GM19099 (cell line): ENCODE measurements around the gene CLCN4.

Experiments
- POLR2A ChIP-seq: IDR thresholded peaks from 3 replicates; pipeline ENCODE4 v1.6.1; 2011; ENCODE audit warnings: low read depth; ENCODE audit not compliant: insufficient read length; ENCODE audit errors: extremely low read depth

CLCN4 gene

DNA sequence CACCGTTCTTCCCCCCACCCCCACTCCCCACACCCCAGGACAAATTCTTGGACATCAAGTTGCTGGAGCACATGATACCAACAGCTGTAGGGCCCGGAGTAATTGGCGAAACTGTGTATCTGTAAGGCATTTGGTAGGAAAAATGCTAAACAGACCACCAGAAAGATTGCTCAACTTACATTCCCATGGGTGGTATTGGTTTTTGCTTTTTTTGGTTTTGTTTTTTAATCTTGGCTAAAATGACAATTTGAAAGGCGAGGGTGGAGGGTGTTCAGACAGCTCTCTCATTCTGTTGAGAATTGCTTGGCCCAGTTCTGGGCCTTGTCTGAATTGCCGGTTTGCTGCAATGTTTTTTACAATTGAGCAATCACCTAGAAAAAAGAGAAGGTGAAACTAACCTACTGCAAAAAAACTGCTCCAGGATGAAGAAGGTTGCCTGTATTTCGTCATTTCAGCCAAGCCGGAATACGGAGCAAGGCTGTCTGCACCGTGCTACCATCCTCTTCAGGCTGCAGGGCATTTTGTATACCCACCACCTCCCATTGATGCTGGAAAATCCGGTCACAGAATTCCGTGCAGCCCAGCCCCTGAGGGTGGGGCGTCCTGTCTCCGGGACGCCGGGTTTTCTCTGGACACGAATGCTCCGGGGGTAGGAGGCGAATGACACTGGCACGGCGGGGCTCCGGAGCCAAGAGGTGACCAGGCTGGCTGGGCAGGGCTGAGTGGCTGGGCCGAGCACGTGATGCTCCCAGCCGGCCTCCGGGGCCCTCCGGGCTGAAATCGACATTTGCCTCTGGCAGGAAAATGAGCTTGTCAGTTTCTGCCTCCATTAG is at the start of gene CLCN4:
CLCN4 (plus strand) TSS at position 777 of the 833 bp plus-strand sequence. CDS start 28,058 bp downstream, outside the sequence.
- no peak for TF ChIP-seq POLR2A

GRCh38 chrX:10107483-10107882 is 49.3 kb upstream of the CLCN4 start:
- no peak for TF ChIP-seq POLR2A

- no peak for TF ChIP-seq POLR2A
Measured at GRCh38 chrX:10108288-10108687, 48.5 kb upstream of the CLCN4 start.

GRCh38 chrX:10109695-10110094 is 47.1 kb upstream of the CLCN4 start:
- TF ChIP-seq POLR2A: no peak

- no peak for TF ChIP-seq POLR2A
Measured at GRCh38 chrX:10110316-10110935, 46.3 kb upstream of the CLCN4 start.

DNA sequence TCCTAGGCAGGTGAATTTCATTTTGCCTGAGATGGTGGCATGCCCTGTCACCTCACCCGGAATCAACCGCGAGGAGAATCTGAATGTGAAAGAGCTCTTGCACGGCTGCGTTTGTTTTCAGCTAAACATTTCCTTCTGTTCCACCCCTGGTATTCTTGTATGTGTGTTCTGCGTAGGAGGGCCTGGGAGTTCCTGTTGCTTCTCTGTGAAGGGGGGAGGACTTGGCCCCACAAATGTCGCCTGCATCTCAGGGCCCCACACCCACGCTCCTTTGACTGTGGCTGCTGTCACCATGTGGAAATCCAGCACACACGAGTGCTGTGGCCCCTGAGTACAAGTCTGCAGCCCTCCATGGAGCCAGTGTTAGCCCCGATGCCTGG is 45.8 kb upstream of the CLCN4 start:
- no peak for TF ChIP-seq POLR2A

DNA sequence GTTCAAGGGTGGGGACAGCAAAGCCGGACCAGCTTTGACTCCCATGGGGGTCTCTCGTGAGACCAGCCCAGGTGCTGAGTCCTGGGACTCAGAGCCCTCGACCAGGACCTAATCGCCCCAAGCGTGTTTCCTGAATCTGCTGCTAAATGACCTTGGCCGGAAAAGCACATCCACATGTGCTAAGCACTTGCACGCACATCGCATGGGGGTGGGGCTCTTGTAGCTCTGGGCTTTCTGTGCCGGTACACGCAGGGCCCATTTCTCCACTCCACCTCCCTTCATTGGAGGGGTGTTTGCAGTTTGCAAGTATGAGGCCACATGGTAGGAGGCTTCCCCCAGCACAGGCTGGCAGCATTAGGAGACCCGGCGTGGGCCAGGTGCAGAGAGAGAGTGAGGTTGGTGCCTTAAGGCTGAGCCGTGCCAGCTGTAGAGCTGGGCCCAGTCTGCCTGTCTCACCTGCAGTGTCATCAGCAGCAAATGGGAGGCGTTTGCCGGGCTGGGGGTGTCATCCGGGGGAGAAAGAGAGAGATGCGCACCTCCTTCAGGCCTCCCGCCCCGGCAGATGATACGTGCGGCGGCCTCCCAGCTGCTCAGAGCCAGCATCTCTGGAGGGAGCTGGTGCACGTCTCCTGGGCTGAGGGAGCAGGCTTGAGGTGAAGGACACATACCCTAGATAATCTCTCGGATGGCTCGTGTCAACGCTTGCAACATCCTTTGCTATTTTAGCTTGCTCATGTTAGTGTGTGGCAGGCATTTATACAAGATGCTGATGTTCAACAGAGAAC is 45.2 kb upstream of the CLCN4 start:
- no peak for TF ChIP-seq POLR2A

- no peak for TF ChIP-seq POLR2A
Measured at GRCh38 chrX:10112510-10112909, 44.3 kb upstream of the CLCN4 start.

DNA sequence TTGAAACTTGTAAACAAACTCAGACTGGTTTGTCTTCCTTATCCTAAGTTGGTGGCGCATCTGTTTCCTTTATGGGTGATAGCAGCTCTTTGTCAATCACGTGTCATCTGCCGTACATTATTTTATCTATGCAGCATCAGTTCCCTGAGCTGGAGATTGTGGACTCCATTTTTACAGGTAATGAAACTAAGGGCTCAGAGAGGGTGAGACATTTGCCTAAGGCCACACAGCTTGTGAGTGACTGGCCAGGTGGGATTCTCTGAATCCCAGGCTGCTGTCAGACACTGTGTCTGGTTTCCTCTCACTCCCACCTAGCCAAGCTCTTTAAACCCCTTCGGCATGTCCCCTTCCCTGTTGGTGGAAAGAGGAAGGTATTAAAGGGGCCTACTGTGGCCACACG is 41.7 kb upstream of the CLCN4 start:
- TF ChIP-seq POLR2A: no peak

DNA sequence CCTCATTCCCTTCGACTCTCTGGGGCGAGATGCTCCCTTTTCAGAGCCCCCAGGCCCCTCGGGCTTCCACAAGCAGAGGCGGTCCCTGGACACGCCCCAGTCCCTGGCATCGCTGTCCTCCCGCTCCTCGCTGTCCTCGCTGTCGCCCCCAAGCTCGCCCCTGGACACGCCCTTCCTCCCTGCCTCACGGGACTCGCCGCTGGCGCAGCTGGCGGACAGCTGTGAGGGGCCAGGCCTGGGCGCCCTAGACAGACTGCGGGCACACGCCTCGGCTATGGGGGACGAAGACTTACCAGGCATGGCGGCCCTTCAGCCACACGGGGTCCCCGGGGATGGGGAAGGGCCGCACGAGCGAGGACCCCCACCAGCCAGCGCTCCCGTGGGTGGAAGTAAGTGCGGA is 39.5 kb upstream of the CLCN4 start:
- no peak for TF ChIP-seq POLR2A

DNA sequence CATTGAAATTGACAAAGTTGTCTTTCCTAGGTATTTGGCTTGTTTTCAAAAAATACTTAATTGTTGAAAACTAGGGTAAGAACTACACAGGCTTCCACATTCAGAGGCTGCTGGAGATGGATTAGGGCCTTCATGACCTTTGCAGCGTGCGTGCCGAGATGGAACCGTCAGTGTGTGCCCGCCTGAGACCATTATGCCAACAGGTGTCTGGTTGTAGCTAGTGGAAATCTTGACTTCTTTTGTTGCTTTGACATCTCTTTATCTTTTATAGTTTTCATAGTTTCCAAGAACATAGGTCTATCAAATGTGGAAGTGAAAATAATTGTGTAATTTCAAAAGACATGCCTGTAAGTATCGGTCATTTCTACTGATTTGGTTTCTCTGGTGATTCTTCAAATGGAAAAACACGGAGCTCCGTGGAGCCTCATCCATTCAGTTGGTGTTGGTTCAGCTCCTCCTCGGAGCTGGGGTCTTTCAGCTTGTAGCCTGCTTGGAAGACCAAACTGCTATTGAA is 38.9 kb upstream of the CLCN4 start:
- no peak for TF ChIP-seq POLR2A

GRCh38 chrX:10118530-10118929 is 38.2 kb upstream of the CLCN4 start:
- TF ChIP-seq POLR2A: no peak

- TF ChIP-seq POLR2A: no peak
Measured at GRCh38 chrX:10119399-10119990, 37.3 kb upstream of the CLCN4 start.

DNA sequence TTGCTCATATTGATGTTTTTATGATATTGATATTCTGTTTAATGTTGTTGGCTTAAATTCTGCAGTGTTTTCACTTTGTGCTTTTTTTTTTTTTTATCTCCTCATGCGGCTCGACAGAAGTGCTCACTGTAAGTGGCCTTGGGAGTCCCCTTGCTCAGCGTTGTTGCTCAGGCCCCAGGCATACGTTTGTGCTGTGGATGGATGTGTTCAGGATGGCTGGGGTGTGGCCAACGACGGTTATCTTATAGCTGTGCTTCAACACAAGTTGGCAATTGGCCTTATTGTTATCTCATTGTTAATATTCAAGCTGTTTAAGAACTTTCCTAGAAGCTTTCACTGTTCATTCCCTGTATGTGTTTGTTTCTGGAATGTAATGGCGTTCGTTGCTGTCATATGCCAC is 36.4 kb upstream of the CLCN4 start:
- TF ChIP-seq POLR2A: no peak

DNA sequence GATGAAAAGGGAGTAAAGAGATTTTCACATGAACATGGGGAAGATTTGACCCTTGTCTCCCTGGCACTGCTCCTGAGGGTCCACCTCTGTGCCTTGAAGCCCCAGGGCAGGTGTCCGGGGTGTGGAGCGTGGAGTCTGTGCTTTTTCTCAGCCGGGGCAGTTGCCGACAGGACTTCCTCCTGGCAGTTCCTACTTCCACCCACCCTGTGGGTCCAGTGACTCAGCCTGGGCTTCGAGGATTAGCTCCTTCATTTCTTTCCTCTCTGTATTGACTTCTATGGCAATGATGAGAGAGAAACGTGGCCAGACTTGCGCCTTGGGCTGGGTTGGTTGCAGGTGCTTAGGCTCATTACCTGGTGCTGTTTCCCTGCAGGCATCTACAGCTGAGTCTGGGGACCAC is 35.9 kb upstream of the CLCN4 start:
- no peak for TF ChIP-seq POLR2A
